ENCODE results near the gene MYMK. TPM values are rescaled to one million over a fixed set of nuclear protein-coding genes. Genes with fewer than 3 reads are reported as not detected.
A peak's percentile ranks its signal among the peaks of the same experiment; 100 is the strongest.

The MYMK gene
- total RNA-seq, 1 donor from 2014 or later, result not detected

GRCh38 chr9:133518706-133519449 is 5.9 kb downstream of the MYMK start:
- no peak for DNase-seq (ENCODE audit: low read depth in 2 of 2)

- DNase-seq (ENCODE audit: low read depth in 2 of 2), result no peak
Measured at GRCh38 chr9:133518200-133518599, 6.6 kb downstream of the MYMK start.

- DNase-seq (ENCODE audit: low read depth in 2 of 2), result no peak
Measured at GRCh38 chr9:133517711-133518110, 7.0 kb downstream of the MYMK start.

- DNase-seq (ENCODE audit: low read depth in 2 of 2), result no peak
Measured at GRCh38 chr9:133516961-133517350, 7.8 kb downstream of the MYMK start.

- no peak for DNase-seq (ENCODE audit: low read depth in 2 of 2)
Measured at GRCh38 chr9:133516256-133516960, 8.4 kb downstream of the MYMK start.

- no peak for DNase-seq (ENCODE audit: low read depth in 2 of 2)
Measured at GRCh38 chr9:133515615-133516255, 9.0 kb downstream of the MYMK start.

- no peak for DNase-seq (ENCODE audit: low read depth in 2 of 2)
Measured at GRCh38 chr9:133515240-133515610, 9.5 kb downstream of the MYMK start.

GRCh38 chr9:133514460-133515239 is 10.1 kb downstream of the MYMK start:
- no peak for DNase-seq (ENCODE audit: low read depth in 2 of 2)

- DNase-seq (ENCODE audit: low read depth in 2 of 2), result no peak
Measured at GRCh38 chr9:133513214-133514100, 11.3 kb downstream of the MYMK start.

GRCh38 chr9:133512253-133513213 is 12.2 kb downstream of the MYMK start:
- DNase-seq (ENCODE audit: low read depth in 2 of 2), result no peak

GRCh38 chr9:133511607-133512006 is 13.2 kb downstream of the MYMK start:
- DNase-seq (ENCODE audit: low read depth in 2 of 2), result no peak

GRCh38 chr9:133510926-133511505 is 13.7 kb downstream of the MYMK start:
- DNase-seq (ENCODE audit: low read depth in 2 of 2), result no peak

- no peak for DNase-seq (ENCODE audit: low read depth in 2 of 2)
Measured at GRCh38 chr9:133509179-133510083, 15.3 kb downstream of the MYMK start.

GRCh38 chr9:133508046-133508445 is 16.7 kb downstream of the MYMK start:
- DNase-seq (ENCODE audit: low read depth in 2 of 2), result no peak

GRCh38 chr9:133507246-133507965 is 17.4 kb downstream of the MYMK start:
- DNase-seq (ENCODE audit: low read depth in 2 of 2), result no peak

GRCh38 chr9:133506653-133507038 is 18.1 kb downstream of the MYMK start:
- DNase-seq (ENCODE audit: low read depth in 2 of 2), result peak in 1 of 2 donors; percentile 28

GRCh38 chr9:133505901-133506652 is 18.7 kb downstream of the MYMK start:
- no peak for DNase-seq (ENCODE audit: low read depth in 2 of 2)

Measured in dermis microvascular lymphatic vessel endothelial cell (primary cell).